Neutrophil (primary cell): ENCODE measurements around the gene NHS.

Experiments
- H3K27ac ChIP-seq: fragments of 200-600 bp; sonication (generic); 2 replicates; pipeline ENCODE4 v1.5.1; 2016; ENCODE audit warnings: mild to moderate bottlenecking, moderate library complexity
- H3K27me3 ChIP-seq: fragments of 200-600 bp; sonication (generic); 2 replicates; pipeline ENCODE4 v1.6.0; 2016; ENCODE audit warnings: mild to moderate bottlenecking
- H3K36me3 ChIP-seq: fragments of 200-600 bp; sonication (generic); 2 replicates; pipeline ENCODE4 v1.5.1; 2017
- H3K4me1 ChIP-seq, 2 experiments: fragments of 200-600 bp in 1 of 2; sonication (generic) in 1 of 2; 1 replicate in 1 of 2; 2 replicates in 1 of 2; pipeline versions ENCODE4 v1.5.1 to v1.6.1; 2013 to 2016; ENCODE audit warnings: low read depth in 1 of 2, low read length in 1 of 2, mild to moderate bottlenecking in 1 of 2, moderate library complexity in 1 of 2; ENCODE audit not compliant: control insufficient read depth in 1 of 2, insufficient read depth in 1 of 2
- H3K4me3 ChIP-seq, 2 experiments: fragments of 200-600 bp in 1 of 2; sonication (generic) in 1 of 2; 1 replicate in 1 of 2; 2 replicates in 1 of 2; pipeline ENCODE4 v1.5.1; 2013 to 2016; ENCODE audit warnings: low read depth in 1 of 2, low read length in 1 of 2, mild to moderate bottlenecking in 1 of 2, moderate library complexity in 1 of 2
- H3K9me3 ChIP-seq: fragments of 200-600 bp; sonication (generic); 2 replicates; pipeline ENCODE4 v1.5.1; 2016
- CTCF ChIP-seq: fragments of 200-600 bp; sonication (generic); IDR thresholded peaks from 2 replicates; pipeline ENCODE4 v1.5.1; 2016; ENCODE audit warnings: antibody characterized with exemption

NHS gene

DNA sequence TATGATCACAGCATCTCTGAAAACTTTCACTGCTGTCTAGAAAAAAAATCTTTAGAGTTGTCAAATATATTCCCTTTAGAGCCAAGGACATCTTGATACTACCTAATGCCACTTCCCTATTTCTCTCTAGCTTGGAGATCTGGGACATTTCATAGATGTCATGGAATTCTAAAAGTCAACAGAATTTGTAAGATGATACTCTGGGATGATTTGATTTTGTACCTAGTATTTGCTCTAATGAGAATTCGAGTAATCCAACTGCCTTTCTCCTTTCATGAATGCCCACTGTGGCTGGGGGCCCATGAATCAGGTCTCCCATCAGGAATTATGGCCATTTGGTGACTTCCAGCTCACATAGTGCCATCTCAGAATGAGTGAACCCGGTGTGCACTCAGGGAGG, 73.2 kb downstream of the NHS start:
- H3K4me3 ChIP-seq = no peak overlapping the region
- no peak overlapping the region for H3K27ac ChIP-seq
- no peak for TF ChIP-seq CTCF
- H3K27me3 ChIP-seq = no peaks in the 10 kb centered on the region
- no peaks in the 10 kb centered on the region for H3K9me3 ChIP-seq
- H3K4me1 ChIP-seq = peaks cover 0 to 2% of the 10 kb centered on the region in 2 experiments
- no peaks in the 10 kb centered on the region for H3K36me3 ChIP-seq

GRCh38 chrX:17449866-17450265, 74.9 kb downstream of the NHS start:
- Histone ChIP-seq H3K4me1 (no peaks in the 10 kb centered on the region), H3K9me3 (no peaks in the 10 kb centered on the region), H3K4me3 (no peak overlapping the region), H3K36me3 (no peaks in the 10 kb centered on the region), H3K27me3 (no peaks in the 10 kb centered on the region), H3K27ac (no peak overlapping the region)
- no peak for TF ChIP-seq CTCF

DNA sequence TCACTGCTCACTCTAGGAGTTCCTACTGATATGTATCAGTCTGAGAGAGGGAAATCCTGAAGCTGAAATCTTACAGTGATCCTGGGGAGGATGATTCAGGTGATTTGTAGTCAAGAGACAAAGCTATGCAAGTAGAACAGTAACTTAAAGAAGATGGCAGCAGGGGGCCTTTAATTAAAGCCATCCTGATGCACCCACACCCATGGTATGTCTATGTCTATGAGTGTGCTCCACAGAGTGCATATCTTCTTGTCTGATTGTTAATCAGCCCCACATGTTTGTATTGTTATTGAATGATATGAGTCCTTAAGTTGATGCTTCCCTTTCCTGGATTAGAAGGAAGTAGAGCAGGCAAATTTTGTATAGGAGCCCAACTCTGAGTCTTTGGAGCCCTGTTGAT, 78.8 kb downstream of the NHS start:
- Histone ChIP-seq H3K27ac (no peak overlapping the region), H3K4me3 (no peak overlapping the region), H3K9me3 (no peaks in the 10 kb centered on the region), H3K36me3 (no peaks in the 10 kb centered on the region), H3K4me1 (no peaks in the 10 kb centered on the region), H3K27me3 (no peaks in the 10 kb centered on the region)
- TF ChIP-seq CTCF = no peak

- H3K4me3 ChIP-seq = no peak overlapping the region
- no peak for TF ChIP-seq CTCF
Observed at GRCh38 chrX:17456526-17456925, 81.5 kb downstream of the NHS start.

GRCh38 chrX:17459008-17459611, 84.1 kb downstream of the NHS start:
- Histone ChIP-seq H3K9me3 (no peaks in the 10 kb centered on the region), H3K4me3 (no peak overlapping the region), H3K27ac (no peak overlapping the region), H3K4me1 (no peaks in the 10 kb centered on the region), H3K27me3 (no peaks in the 10 kb centered on the region), H3K36me3 (no peaks in the 10 kb centered on the region)
- TF ChIP-seq CTCF = no peak

More at GRCh38 chrX:17456526-17456925, 81.5 kb downstream of the NHS start:
- no peaks in the 10 kb centered on the region for H3K4me1 ChIP-seq
- no peaks in the 10 kb centered on the region for H3K27me3 ChIP-seq
- H3K9me3 ChIP-seq = no peaks in the 10 kb centered on the region
- H3K36me3 ChIP-seq = no peaks in the 10 kb centered on the region
- H3K27ac ChIP-seq = no peak overlapping the region

DNA sequence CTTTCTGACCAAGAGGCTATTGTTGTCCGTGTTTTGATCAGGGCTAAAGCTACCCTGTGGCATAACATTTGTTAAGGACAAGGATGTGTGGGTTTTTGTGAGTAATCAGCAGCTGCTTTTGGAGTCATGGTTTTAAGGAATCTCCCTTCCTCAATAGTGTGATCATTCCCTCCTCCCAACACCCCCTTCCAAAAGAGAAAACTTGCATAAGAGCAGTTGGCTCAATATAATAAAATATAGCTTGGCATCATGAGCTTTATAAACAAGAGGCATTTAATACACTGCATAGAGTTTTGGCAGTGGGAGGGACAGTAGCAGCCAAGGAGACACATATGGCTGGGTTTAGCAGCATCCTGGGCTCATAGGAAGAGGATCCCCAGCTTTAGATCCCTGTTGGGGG, 84.7 kb downstream of the NHS start:
- H3K9me3 ChIP-seq = no peaks in the 10 kb centered on the region
- H3K36me3 ChIP-seq = no peaks in the 10 kb centered on the region
- H3K27ac ChIP-seq = no peak overlapping the region
- H3K4me3 ChIP-seq = no peak overlapping the region
- no peak for TF ChIP-seq CTCF
- H3K4me1 ChIP-seq = no peaks in the 10 kb centered on the region
- no peaks in the 10 kb centered on the region for H3K27me3 ChIP-seq
